ENCODE results near the gene GPR176.

GPR176 gene

GRCh38 chr15:39864116-39864515 is 56.0 kb downstream of the GPR176 start:
- DNase-seq (ENCODE audit: low read depth) = no peak
- in situ Hi-C loops (cut with HindIII; ENCODE audit: low sequenced_read_pairs) = no loop called here
- TF ChIP-seq, protein P1, sequence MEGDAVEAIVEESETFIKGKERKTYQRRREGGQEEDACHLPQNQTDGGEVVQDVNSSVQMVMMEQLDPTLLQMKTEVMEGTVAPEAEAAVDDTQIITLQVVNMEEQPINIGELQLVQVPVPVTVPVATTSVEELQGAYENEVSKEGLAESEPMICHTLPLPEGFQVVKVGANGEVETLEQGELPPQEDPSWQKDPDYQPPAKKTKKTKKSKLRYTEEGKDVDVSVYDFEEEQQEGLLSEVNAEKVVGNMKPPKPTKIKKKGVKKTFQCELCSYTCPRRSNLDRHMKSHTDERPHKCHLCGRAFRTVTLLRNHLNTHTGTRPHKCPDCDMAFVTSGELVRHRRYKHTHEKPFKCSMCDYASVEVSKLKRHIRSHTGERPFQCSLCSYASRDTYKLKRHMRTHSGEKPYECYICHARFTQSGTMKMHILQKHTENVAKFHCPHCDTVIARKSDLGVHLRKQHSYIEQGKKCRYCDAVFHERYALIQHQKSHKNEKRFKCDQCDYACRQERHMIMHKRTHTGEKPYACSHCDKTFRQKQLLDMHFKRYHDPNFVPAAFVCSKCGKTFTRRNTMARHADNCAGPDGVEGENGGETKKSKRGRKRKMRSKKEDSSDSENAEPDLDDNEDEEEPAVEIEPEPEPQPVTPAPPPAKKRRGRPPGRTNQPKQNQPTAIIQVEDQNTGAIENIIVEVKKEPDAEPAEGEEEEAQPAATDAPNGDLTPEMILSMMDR (IDR thresholded peaks at IDR 0.05; ENCODE audit: low read depth, low read length, missing control alignments) = no peak
- no peak overlapping the region for H3K4me3 ChIP-seq (ENCODE audit: low read depth, low read length)

GRCh38 chr15:39860871-39861270 is 59.2 kb downstream of the GPR176 start:
- in situ Hi-C loops (cut with HindIII; ENCODE audit: low sequenced_read_pairs) = no loop called here
- H3K4me3 ChIP-seq (ENCODE audit: low read depth, low read length) = no peak overlapping the region
- TF ChIP-seq, protein P1 (IDR thresholded peaks at IDR 0.05; ENCODE audit: low read depth, low read length, missing control alignments) = no peak
- no peak for DNase-seq (ENCODE audit: low read depth)

DNA sequence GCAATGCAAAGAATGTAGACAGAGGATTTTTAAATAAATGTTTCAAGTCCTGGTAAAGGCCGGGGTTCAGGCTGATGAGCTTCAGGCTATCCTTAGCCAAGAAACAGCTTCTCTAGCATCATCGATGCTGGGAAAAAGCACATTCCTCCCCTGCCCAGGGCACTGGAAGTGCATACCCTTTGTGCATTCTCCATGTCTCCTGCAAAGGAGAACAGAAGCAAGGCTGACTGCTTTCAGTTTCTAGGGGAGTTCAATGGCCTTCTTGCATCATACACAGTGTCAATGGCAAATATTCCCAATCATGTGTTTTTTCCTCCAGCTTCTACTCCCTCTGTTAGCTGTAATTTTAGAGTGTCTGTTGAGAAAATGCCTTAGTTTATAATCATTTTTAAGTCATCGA is 59.9 kb downstream of the GPR176 start:
- no peak overlapping the region for H3K4me3 ChIP-seq (ENCODE audit: low read depth, low read length)
- DNase-seq (ENCODE audit: low read depth) = no peak
- in situ Hi-C loops (cut with HindIII; ENCODE audit: low sequenced_read_pairs) = no loop called here
- TF ChIP-seq, protein P1 (IDR thresholded peaks at IDR 0.05; ENCODE audit: low read depth, low read length, missing control alignments) = no peak

DNA sequence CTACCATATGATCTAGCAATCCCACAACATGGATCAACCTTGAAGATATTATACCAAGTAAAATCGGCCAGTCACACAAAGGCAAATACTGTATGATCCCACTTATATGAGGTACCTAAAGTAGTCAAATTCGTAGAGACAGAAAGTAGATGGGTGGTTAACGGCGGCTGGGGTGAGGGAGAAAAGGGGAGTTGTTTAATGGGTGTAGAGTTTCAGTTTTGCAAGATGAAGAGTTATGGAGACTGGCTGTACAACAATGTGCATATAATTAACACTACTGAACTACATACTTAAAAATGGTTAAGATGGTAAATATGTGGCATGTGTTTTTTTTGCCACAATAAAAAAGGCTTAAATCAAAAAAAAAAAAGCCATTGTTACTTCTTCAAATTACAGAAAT is 60.4 kb downstream of the GPR176 start:
- H3K4me3 ChIP-seq (ENCODE audit: low read depth, low read length) = no peak overlapping the region
- TF ChIP-seq, protein P1 (IDR thresholded peaks at IDR 0.05; ENCODE audit: low read depth, low read length, missing control alignments) = no peak
- no peak for DNase-seq (ENCODE audit: low read depth)
- in situ Hi-C loops (cut with HindIII; ENCODE audit: low sequenced_read_pairs) = no loop called here

GRCh38 chr15:39857132-39857531 is 62.9 kb downstream of the GPR176 start:
- no peak for DNase-seq (ENCODE audit: low read depth)
- TF ChIP-seq, protein P1 (IDR thresholded peaks at IDR 0.05; ENCODE audit: low read depth, low read length, missing control alignments) = no peak
- H3K4me3 ChIP-seq (ENCODE audit: low read depth, low read length) = no peak overlapping the region
- in situ Hi-C loops (cut with HindIII; ENCODE audit: low sequenced_read_pairs) = no loop called here

DNA sequence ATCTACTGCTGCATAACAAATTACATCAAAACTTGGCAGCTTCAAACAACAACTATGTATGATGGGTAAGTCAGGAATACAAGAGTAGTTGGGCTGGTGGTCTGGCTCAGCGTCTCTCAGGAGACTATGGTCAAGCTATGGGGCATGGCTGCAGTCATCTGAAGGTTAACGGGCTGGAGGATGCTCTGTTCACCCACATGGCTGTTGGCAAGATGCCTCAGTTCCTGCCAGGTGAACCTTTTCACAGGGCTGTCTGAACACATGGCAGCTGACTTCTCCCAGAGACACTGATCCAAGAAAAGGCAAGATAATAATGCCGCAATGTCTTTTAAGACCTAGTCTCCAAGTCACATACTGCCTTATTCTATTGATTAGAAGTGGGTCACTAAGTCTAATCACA is 63.7 kb downstream of the GPR176 start:
- no peak for DNase-seq (ENCODE audit: low read depth)
- TF ChIP-seq, protein P1 (IDR thresholded peaks at IDR 0.05; ENCODE audit: low read depth, low read length, missing control alignments) = no peak
- in situ Hi-C loops (cut with HindIII; ENCODE audit: low sequenced_read_pairs) = no loop called here

DNA sequence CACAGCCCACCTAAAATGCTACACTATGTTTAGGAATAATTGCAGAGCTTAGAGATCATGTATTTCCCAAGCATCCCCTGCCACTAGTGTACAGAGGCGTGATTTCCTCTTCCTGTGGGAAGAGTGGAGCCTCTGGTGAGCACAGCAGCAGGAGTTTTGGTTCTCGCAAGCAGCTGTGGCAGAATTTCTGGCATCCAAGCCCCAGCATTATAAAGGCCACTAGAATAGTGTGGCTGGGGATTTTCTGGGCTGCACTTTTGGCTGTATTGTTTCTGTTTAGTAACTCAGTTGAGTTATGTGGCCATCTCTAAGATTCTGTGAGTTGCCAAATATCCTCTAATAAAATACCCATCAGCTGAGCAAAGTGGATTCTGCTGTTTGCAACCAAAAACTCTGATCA is 64.7 kb downstream of the GPR176 start:
- no peak for DNase-seq (ENCODE audit: low read depth)
- in situ Hi-C loops (cut with HindIII; ENCODE audit: low sequenced_read_pairs) = no loop called here
- H3K4me3 ChIP-seq (ENCODE audit: low read depth, low read length) = no peak overlapping the region
- TF ChIP-seq, protein P1 (IDR thresholded peaks at IDR 0.05; ENCODE audit: low read depth, low read length, missing control alignments) = no peak

More for the DNA sequence above, 63.7 kb downstream of the GPR176 start:
- no peak overlapping the region for H3K4me3 ChIP-seq (ENCODE audit: low read depth, low read length)

All from astrocyte of the cerebellum (primary cell).